Measurements from ENCODE around the gene VPS37B. TPM values are rescaled to one million over a fixed set of nuclear protein-coding genes. Genes with fewer than 3 reads are reported as not detected.

The VPS37B gene
- total RNA-seq, 4 donors from 2014 or later = 21.2 to 52.4 (median 38.1) TPM

DNA sequence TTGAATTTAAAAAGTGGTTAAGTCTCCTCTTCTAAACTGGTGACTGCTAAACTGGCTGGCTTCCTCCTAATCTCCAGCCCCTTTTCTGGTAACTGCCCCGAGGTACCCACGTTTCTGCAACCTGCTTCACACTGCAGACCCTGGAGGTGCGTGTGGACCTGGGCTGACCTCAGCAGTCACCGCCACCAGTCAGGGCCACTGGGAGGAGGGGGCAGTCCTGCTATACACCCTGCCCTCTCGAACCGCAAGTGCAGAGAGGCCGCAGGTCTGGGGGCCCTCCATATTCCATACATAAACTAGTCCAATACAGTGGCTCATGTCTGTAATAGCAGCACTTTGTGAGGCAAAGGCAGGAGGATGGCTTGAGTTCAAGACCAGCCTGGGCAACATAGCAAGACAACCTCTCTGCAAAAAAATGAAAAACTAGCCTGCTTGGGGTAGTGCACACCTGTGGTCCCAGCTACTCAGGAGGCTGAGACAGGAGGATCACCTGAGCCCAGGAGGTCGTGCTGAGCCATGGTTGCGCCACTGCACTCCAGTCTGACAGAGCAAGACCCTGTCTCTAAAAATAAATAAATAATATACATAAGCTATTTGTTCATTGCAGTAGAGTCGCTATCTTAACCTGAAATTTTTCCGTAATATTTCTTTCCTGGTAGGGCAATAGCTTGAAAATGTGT lies 25.6 kb downstream of the VPS37B start:
- DNase-seq (ENCODE audit: extremely low spot score) = no peak
- H3K36me3 ChIP-seq = peaks cover 29 to 53% (median 48%) of the 10 kb centered on the region in 4 donors
- 83% methylated on average over 9 of the region's 11 CpGs for WGBS

DNA sequence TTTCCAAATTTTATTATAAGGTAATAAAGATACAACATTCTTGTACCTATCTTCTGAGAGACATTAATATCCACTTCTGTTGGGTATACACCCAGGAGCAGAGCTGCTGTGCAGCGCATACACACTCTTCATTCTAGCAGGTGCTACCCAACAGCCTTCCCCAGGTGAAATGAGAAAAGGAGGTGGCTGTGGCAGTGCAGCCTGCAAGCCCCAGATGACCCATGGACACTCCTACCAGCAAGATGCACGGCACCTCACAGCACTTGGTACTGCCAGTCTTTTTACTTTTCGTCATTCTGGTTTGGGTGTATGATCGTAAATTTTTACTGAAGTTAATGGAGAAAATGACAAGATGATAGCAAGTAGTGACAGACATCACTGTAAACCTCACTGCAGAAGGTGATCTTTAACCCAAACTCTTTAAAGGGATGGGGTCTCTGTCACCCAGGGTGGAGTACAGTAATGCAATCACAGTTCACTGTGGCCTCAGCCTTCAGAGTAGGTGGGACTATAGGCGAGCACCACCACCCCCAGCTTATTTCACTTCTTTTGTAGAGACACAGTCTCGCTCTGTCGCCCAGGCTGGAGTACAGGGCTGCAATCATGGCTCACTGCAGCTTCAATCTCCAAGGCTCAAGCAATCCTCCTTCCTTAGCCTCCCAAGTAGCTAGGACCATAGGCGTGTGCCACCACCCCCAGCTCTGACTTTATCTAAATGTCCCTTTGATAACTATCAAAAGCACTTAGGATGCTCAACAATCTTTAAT lies 26.5 kb downstream of the VPS37B start:
- no peaks in the 10 kb centered on the region for H3K27me3 ChIP-seq
- intact Hi-C loops (cut with DNase I) = no loop called here
- peak overlapping the region; percentile 18 to 81 (median 80) for H3K27ac ChIP-seq (replicated peaks in 1 of 4)
- H3K4me1 ChIP-seq = peaks cover 68 to 93% (median 76%) of the 10 kb centered on the region in 4 donors
- WGBS = 88% methylated on average over 8 of the region's 8 CpGs
- H3K36me3 ChIP-seq = peaks cover 29 to 62% (median 57%) of the 10 kb centered on the region in 4 donors
- no peak for TF ChIP-seq POLR2A (IDR thresholded peaks at IDR 0.05; ENCODE audit: low read depth)
- no peak for TF ChIP-seq EP300 (IDR thresholded peaks at IDR 0.05)
- no peak for TF ChIP-seq POLR2AphosphoS5 (IDR thresholded peaks at IDR 0.05)
- TF ChIP-seq, protein P1, sequence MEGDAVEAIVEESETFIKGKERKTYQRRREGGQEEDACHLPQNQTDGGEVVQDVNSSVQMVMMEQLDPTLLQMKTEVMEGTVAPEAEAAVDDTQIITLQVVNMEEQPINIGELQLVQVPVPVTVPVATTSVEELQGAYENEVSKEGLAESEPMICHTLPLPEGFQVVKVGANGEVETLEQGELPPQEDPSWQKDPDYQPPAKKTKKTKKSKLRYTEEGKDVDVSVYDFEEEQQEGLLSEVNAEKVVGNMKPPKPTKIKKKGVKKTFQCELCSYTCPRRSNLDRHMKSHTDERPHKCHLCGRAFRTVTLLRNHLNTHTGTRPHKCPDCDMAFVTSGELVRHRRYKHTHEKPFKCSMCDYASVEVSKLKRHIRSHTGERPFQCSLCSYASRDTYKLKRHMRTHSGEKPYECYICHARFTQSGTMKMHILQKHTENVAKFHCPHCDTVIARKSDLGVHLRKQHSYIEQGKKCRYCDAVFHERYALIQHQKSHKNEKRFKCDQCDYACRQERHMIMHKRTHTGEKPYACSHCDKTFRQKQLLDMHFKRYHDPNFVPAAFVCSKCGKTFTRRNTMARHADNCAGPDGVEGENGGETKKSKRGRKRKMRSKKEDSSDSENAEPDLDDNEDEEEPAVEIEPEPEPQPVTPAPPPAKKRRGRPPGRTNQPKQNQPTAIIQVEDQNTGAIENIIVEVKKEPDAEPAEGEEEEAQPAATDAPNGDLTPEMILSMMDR (IDR thresholded peaks at IDR 0.05) = no peak
- no peaks in the 10 kb centered on the region for H3K9me3 ChIP-seq
- no peak overlapping the region for H3K4me3 ChIP-seq
- DNase-seq (ENCODE audit: extremely low spot score) = no peak

More for the DNA sequence above, 25.6 kb downstream of the VPS37B start:
- TF ChIP-seq, protein P1 (IDR thresholded peaks at IDR 0.05) = no peak
- TF ChIP-seq EP300 (IDR thresholded peaks at IDR 0.05) = no peak
- TF ChIP-seq POLR2AphosphoS5 (IDR thresholded peaks at IDR 0.05) = no peak
- no peak for TF ChIP-seq POLR2A (IDR thresholded peaks at IDR 0.05; ENCODE audit: low read depth)
- intact Hi-C loops (cut with DNase I) = no loop called here
- Histone ChIP-seq H3K9me3 (no peaks in the 10 kb centered on the region), H3K27me3 (no peaks in the 10 kb centered on the region), H3K27ac (replicated peaks in 1 of 4) (peak overlapping the region; percentile 80 to 83 (median 80)), H3K4me3 (peak overlapping the region in 1 of 4 donors; percentile 35), H3K4me1 (peaks cover 74 to 89% (median 80%) of the 10 kb centered on the region in 4 donors)

DNA sequence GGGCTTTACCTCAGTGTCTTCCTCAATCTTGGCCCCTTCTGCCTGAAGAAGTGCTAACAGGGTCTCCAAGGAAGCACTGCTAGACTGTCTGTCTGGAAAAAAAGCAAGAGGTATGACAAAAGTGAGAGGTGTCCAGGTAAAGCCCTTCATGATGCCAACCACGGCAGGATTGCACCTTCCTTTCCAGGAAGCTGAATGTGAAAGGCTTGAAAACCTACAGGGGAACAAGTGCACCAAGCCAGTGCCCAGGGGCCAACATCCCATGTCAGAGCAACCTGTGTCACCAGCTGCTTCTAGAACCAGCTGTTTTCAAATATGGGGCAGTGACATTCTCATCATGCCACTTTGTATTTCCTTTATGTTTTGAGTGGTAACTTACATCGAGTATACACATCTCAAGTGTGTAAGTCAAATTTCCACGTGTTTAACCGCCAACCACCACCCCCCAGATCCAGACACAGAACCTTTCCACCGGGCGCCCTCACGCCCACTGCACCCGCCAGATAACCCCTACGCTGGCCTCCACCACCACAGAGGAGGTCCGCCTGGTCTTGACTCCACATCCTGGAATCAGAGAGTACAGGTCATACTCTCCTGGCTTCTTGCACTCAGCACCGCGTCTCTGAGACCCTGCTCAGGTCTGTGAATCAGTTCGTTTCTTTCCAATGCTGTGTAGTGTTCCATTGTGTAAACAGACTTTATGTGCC lies 27.3 kb downstream of the VPS37B start:
- DNase-seq (ENCODE audit: extremely low spot score) = no peak
- 92% methylated on average over 13 of the region's 13 CpGs for WGBS
- H3K9me3 ChIP-seq = no peaks in the 10 kb centered on the region
- peaks cover 29 to 64% (median 59%) of the 10 kb centered on the region in 4 donors for H3K36me3 ChIP-seq
- H3K4me1 ChIP-seq = peaks cover 60 to 86% (median 70%) of the 10 kb centered on the region in 4 donors
- no peaks in the 10 kb centered on the region for H3K27me3 ChIP-seq
- intact Hi-C loops (cut with DNase I) = no loop called here
- TF ChIP-seq POLR2AphosphoS5 (IDR thresholded peaks at IDR 0.05) (no peak), EP300 (IDR thresholded peaks at IDR 0.05) (no peak), POLR2A (IDR thresholded peaks at IDR 0.05; ENCODE audit: low read depth) (no peak)
- TF ChIP-seq, protein P1 (IDR thresholded peaks at IDR 0.05) = no peak
- no peak overlapping the region for H3K4me3 ChIP-seq
- H3K27ac ChIP-seq (replicated peaks in 1 of 4) = peak overlapping the region; percentile 30 to 50 (median 43)

DNA sequence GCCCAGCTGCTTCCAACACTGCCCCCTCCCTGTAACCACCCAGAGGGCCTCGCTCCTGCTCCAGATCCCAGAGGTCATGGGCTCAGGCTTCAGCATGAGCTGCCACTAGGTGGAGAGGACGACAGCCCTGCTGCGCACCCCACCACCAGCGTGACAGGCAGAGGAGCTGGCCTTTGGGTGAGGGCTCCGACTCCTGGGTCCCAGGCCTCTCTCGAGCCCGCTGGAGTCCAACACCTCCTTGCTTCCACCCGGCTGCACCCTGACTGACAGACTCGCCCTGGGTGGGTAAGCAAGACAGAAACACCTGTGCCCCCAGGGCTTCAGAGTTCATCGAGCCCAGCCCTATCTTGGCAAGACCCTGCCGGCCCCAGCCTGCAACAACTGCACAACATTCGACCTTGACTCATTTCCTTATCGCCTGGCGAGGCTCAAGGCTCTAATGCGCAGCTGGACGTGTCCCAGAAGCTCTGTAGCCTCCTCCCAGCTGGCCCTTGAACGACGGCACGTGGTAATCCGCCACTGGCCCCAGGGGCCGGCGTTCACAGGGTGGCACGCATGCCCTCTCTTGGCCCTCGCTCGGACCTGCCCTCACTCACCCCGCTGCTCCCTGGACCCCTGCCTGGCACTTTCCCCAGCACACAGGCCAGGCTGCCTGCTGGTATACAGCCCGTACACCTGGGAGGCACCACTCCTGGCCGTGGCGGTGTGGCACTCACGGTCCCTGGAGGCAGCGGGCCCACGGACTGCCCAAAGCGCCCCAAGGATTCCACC lies 28.0 kb downstream of the VPS37B start:
- Histone ChIP-seq H3K4me3 (no peak overlapping the region), H3K27me3 (no peaks in the 10 kb centered on the region), H3K9me3 (no peaks in the 10 kb centered on the region), H3K36me3 (peaks cover 29 to 64% (median 59%) of the 10 kb centered on the region in 4 donors), H3K4me1 (peaks cover 58 to 86% (median 70%) of the 10 kb centered on the region in 4 donors), H3K27ac (replicated peaks in 1 of 4) (peak overlapping the region; percentile 30 to 50 (median 43))
- no peak for DNase-seq (ENCODE audit: extremely low spot score)
- TF ChIP-seq, protein P1 (IDR thresholded peaks at IDR 0.05) = peak in 1 of 3 experiments; percentile 19
- TF ChIP-seq POLR2A (IDR thresholded peaks at IDR 0.05; ENCODE audit: low read depth) (no peak), POLR2AphosphoS5 (IDR thresholded peaks at IDR 0.05) (peak; percentile 36 to 54)
- intact Hi-C loops (cut with DNase I) = no loop called here
- WGBS = 83% methylated on average over 15 of the region's 33 CpGs

Data from esophagus muscularis mucosa (tissue), 4 donors.